Upper lobe of left lung (tissue), 4 donors: ENCODE results near the gene USP31.

Experiments
- CTCF ChIP-seq, 6 experiments: fragments of 450-650 bp in 4 of 6; fragments of 200-600 bp in 2 of 6; sonication (generic) in 2 of 6; IDR thresholded peaks; one replicate each; pipeline ENCODE4 v1.5.1; 2016 to 2019; ENCODE audit warnings: antibody characterized with exemption in 6 of 6
- EP300 ChIP-seq, 4 donors: sonication (generic); formaldehyde crosslinking; IDR thresholded peaks; one replicate each; pipeline ENCODE4 v1.5.1; 2017; ENCODE audit warnings: antibody characterized with exemption in 4 of 4, control low read depth in 2 of 4
- POLR2A ChIP-seq, 4 donors: fragments of 450-650 bp; IDR thresholded peaks; one replicate each; pipeline ENCODE4 v1.5.1; 2016 to 2017; ENCODE audit warnings: antibody characterized with exemption in 4 of 4, mild to moderate bottlenecking in 2 of 4
- POLR2AphosphoS5 ChIP-seq, 2 donors: sonication (generic); formaldehyde crosslinking; IDR thresholded peaks; one replicate each; pipeline ENCODE4 v1.5.1; 2017; ENCODE audit warnings: antibody characterized with exemption in 2 of 2

DNA sequence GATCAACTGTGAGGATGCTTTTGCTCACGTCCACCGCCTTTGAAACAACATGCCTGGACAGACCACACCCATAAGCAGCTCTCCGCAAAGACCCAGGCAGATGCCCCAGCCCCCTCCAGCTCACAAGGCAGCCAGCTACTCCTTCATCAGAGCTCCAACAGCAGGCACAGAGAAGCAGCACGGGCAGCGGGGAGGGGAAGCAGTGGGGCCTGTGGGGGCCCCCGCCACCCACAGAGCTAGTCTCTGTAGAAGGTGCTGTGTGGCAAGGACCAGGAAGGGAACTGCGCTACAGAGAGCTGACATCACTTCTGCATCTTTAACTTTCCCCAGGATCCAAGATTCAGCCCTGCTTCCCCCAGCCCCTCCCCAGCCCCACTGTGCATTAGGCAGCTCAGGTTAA lies 23.3 kb upstream of the USP31 start:
- TF ChIP-seq CTCF (IDR thresholded peaks at IDR 0.05) (no peak), POLR2AphosphoS5 (IDR thresholded peaks at IDR 0.05) (no peak), POLR2A (IDR thresholded peaks at IDR 0.05) (no peak), EP300 (IDR thresholded peaks at IDR 0.05) (no peak)
